H1 (cell line): Measurements from ENCODE around the gene CACNG1. TPM values are rescaled to one million over a fixed set of nuclear protein-coding genes. Genes with fewer than 3 reads are reported as not detected.

Experiments
- CBX8 ChIP-seq: fragments of 300-800, 300-1000 bp; sonication (generic); IDR thresholded peaks from 2 replicates; pipeline ENCODE4 v1.7.1; 2016; ENCODE audit warnings: low read depth, low read length, borderline replicate concordance
- SP4 ChIP-seq: IDR thresholded peaks from 2 replicates; pipeline ENCODE4 v1.6.1; 2012; ENCODE audit warnings: low read length, inconsistent platforms
- polyA plus RNA-seq, 7 experiments: library from polyadenylated mRNA; depleted of rRNA in 3 of 7; stranded (reverse) in 5 of 7; unstranded in 2 of 7; fragments of >200 nt in 5 of 7; fragments of 200-250 nt in 2 of 7; gene quantifications; 1 replicate in 5 of 7; 2 replicates in 1 of 7; 4 replicates in 1 of 7; pipeline versions ENCODE4 v1.2.1 to v1.2.3, GENCODE V29; 2011 to 2013; ENCODE audit warnings: missing spikeins in 2 of 7, mixed read lengths in 2 of 7
- total RNA-seq: library from RNA; stranded (reverse); fragmentation: NEBNext Ultra II Directional; extraction: Animal tissue kit (Norgen Biotek cat#: 25700); gene quantifications from 2 replicates; pipeline ENCODE4 v1.2.1, GENCODE V29; 2021

Gene CACNG1
- total and polyA plus RNA-seq, 2 of the 8 experiments (the other 6 are each of a cell fraction or from before 2014, with no cell fraction given) = not detected

- no peak for TF ChIP-seq CBX8
- TF ChIP-seq SP4 = no peak
Observed at GRCh38 chr17:67074781-67075180, 30.4 kb downstream of the CACNG1 start (continued).
